GM21723 (cell line): ENCODE results near the gene ITGBL1.

Source experiments
- ATAC-seq: cut with Tn5 transposase; IDR thresholded peaks from one replicate; pipeline ENCODE4 v1.9.1; 2021; ENCODE audit warnings: mild to moderate bottlenecking, moderate library complexity; ENCODE audit not compliant: unreplicated experiment

ITGBL1 gene

DNA sequence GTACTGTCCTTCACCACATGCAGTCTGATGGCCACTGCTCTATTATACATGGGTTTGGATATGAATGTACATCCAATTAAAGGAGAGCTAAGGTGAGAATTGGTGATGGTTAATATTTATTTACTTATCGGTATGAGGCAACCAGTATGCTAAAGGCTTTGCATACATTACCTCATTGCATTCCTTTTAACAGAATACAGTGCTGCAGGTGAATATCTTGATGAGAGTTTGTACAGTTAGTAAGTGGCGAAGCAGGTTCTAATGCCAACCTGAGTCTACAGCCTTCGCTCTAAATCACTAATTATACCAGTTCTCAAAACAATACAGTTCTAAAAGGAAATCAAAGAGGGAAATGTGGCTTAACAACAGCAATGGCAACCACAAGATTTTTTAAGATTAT lies 284.1 kb downstream of the ITGBL1 start:
- ATAC-seq: no peak

DNA sequence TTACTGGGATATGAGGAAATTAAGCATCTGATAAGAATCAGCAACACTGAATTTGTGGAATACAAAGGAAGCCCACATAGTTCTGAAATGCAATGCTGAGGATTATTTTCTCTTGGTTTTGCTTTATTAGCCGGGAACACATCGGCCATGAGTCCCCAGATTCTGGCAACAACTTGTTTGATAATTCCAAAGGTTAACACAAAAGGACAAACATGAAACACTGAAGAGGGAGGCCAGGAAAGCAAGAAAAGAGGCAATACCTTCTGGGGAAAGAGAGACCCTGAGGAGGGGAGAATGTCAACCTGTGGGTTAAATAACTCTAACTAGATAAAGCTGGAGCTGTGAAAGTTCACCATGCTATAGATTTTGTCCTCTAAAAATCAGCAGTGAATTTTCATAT lies 285.9 kb downstream of the ITGBL1 start:
- ATAC-seq: no peak

DNA sequence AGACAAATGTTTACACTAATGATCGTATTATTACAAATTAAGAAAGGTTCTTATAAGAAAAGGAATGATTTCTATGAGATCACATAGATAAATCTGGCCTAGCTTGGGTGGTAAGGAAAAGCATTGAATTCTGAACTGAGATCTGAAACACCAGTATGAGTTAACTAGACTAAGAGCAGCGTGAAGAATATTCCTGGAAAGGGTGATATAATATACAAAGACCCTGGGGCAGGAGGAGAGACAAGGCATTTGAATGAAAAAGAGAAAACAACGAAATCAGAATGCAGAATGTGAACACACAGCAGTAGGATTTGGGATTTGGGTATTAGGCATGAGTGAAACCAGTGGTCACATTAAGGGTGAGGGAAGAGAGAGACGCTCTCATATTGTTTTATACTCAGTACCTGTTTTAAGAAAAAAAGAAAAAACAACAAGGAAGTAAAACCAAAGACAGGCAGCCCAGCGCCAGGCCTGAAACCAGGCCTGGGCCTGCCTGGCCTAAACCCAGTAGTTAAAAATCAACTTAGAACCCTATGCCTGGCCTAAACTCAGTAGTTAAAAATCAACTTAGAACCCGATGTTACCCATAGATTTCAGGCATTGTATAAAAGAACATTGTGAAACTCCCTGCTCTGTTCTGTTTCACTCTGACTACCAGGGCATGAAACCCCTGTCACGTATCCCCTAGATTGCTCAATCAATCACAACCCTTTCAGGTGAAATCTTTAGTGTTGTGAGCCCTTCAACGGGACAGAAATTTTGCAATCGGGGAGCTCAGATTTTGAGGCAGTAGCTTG lies 287.1 kb downstream of the ITGBL1 start:
- peak; percentile 90 for ATAC-seq

DNA sequence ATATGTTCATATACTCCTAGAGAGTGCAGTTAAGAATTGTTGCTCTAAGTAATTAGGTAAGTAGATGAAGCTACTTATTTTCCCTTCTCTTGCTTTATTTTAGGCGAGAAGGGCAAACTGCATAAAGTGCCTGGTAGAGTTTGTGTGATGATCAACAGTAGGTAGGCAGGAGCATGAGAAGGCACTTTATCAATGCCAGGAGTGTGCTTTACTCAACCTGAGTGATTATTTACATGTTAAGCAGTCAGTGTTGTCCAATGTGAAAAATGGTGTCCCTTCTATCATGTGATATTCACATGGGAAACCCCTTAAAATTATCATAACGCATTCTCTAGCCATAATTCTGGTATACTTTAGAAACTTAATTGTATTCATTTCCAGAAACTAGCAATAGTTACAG lies 294.0 kb downstream of the ITGBL1 start:
- no peak for ATAC-seq

DNA sequence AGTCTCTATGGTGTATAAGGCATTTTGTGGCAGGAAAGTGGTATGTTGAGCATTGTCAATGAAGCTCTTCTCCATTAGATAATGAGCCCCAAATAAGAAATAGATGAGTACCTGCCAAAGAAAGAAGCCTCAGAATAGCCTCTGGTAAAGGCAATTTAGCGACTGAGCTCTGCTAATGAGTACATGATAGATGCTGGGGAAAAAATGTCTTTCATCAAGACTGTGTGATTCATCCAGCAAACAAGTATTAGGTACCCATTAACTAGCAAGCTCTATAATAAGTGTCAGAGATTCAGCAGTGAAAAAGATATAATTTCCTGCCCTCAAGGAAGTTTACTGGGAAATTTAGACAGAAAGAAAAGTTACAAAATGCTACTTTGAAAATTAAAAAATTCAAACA lies 294.6 kb downstream of the ITGBL1 start:
- ATAC-seq: no peak

DNA sequence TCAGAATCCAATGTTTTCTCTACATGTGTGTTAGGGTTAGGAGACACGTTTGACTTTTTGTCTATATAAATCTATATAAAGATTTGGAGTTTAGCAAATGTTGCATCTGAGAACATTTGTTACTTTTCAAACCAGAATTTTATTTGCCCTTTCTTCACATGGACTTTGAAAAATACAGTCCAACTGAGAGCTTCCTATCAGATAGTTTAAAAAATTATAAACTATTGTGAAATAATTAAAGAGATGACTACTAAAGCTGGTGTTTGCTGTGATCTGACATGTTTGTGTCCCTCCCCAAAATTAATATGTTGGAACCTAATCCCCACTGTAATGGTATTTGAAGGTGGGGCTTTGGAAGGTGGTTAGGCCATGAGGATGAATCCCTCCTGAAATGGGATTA lies 297.1 kb downstream of the ITGBL1 start:
- no peak for ATAC-seq

DNA sequence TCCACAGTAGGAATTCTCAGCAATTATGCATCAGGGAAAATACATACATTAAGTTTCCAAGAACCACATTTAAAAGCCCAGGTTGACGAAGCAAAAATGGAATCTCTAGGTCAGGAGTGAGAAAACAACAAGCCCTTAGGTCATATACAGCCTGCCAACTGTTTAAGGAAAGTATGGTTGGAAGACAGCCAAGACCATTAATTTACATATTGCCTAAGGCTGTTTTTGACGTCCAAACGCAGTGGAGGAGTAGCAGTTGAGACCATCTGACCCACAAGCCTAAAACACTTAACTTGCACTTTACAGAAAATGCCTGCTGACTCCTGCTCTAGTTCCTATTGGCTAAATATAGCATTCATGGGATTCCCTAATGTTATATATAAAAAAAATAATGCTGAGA lies 299.0 kb downstream of the ITGBL1 start:
- ATAC-seq: peak; percentile 66

DNA sequence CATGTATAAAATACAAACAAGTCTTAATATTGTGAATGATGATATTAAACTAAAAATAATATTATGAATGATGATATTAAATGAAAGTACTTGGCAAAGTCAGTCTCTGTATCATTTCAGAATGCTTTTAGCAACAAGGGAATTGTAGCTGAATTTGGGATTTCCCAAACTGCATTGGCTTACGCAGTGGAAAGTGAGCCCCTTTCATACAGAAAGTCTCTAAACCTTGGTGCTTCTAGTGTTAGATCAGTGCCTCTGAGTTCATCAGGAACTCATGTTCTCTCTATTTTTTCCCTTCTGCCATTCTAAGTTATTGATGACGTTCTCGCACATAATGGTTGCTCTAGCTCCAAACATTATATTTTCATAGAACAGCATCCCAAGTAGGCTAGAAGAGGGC lies 300.0 kb downstream of the ITGBL1 start:
- ATAC-seq: peak; percentile 54

DNA sequence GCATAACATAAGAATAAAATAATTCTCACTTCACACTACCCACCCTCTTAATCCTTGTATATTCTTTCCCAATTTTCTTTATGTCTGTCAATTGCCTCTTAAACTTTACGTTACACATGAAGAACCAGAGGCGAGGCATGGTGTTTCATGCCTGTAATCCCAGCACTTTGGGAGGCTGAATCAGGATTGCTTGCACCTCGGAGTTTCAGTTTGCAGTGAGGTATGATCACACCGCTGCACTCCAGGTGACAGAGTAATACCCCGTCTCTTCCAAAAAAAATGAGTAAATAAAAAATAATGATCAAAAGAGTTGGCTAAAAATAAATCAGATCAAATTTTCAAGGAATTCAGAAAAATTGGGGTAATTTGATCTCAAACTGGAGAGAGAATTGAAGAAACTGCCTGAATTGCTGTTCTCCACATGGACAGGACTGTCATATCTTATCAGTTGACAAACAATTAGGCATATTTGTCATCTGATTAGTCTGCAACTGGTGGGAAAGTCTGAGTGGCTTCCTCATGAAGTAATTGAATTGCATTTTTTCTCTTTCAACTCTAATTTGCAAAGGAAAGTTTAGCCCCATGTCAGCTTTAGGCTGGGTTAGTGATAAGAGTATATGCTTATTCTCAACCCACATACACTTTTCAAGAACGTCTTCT lies 302.9 kb downstream of the ITGBL1 start:
- no peak for ATAC-seq

DNA sequence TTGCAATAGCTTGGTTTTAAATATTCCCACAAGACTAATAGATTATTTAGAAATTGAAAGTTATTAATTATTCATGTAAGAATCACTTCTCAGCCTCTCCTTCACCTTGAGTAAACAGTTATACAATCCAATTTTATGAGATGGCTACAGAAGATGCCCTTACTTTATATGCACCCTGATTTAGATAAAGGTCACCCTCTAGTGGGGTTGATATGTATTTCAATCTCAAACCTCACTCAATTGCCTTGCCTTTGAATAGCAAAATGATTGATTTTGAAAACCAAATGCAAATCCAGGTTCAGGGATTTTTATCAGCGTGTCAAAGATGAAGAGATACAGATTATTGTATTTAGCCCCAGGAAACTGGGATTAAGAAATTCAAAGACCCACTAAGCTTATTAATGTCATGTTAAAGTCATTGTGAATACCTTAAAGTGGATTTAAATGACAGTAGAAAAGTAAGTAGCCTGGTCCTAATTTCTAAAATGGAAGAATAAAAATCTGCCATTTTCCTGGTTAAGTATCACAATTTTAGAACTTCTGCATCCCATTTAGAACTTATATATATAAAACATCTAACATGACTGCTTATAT lies 305.1 kb downstream of the ITGBL1 start:
- peak; percentile 83 for ATAC-seq

DNA sequence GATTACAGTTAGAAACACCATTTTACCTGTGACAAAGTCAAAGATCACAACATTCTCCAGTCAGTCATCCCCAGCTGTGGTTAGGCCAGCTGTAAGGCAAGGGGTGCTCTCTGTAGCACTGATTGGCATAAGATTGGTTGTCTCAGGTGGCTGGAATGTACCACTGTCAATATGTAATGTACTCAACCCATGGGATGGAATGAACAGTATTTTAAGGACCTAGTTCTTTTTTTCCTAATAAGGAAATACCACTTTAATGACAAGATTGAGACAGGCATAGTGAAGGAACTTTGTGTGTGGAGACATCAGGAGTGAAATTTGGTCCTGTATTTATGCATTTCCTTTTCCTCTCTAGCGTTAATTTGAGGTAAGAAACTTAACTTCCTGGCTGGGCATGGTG lies 310.7 kb downstream of the ITGBL1 start:
- ATAC-seq: no peak
